Peyer's patch (tissue), 4 donors: ENCODE results near the gene AKIP1. TPM values are rescaled to one million over a fixed set of nuclear protein-coding genes. Genes with fewer than 3 reads are reported as not detected.

Experiments used
- DNase-seq, 3 donors: peaks; one replicate each; pipeline ENCODE4 v3.0.0-alpha.2; 2017 to 2019
- H3K27ac ChIP-seq, 4 donors: fragments of 200-600 bp; sonication (generic); one replicate each; pipeline ENCODE4 v1.5.1; 2016 to 2019
- H3K27me3 ChIP-seq, 2 donors: fragments of 200-600 bp; sonication (generic); one replicate each; pipeline ENCODE4 v1.5.1; 2019
- H3K36me3 ChIP-seq, 3 donors: fragments of 200-600 bp; sonication (generic); one replicate each; pipeline ENCODE4 v1.5.1; 2016 to 2019
- H3K4me1 ChIP-seq, 4 donors: fragments of 200-600 bp; sonication (generic); one replicate each; pipeline ENCODE4 v1.5.1; 2016 to 2019
- H3K4me3 ChIP-seq, 4 donors: fragments of 200-600 bp; sonication (generic); 1 replicate in 3 of 4; 2 replicates in 1 of 4; pipeline ENCODE4 v1.5.1; 2016 to 2019; ENCODE audit warnings: mild to moderate bottlenecking in 1 of 4
- H3K9me3 ChIP-seq, 4 donors: fragments of 200-600 bp; sonication (generic); one replicate each; pipeline ENCODE4 v1.5.1; 2016 to 2019; ENCODE audit warnings: mild to moderate bottlenecking in 1 of 4
- POLR2A ChIP-seq, 2 donors: fragments of 450-650 bp; IDR thresholded peaks; one replicate each; pipeline ENCODE4 v1.5.1; 2017; ENCODE audit warnings: antibody characterized with exemption in 2 of 2, mild to moderate bottlenecking in 2 of 2, moderate library complexity in 2 of 2
- total RNA-seq, 4 donors: library from RNA; depleted of rRNA; stranded (reverse); fragments of >200 nt; gene quantifications; one replicate each; pipeline ENCODE4 v1.1.0, GENCODE V29; 2016
- TF ChIP-seq, protein P1 (sequence below), 6 experiments: fragments of 450-650 bp in 4 of 6; fragments of 200-600 bp in 2 of 6; sonication (generic) in 1 of 6; IDR thresholded peaks; one replicate each; pipeline ENCODE4 v1.5.1; 2017 to 2019; ENCODE audit warnings: antibody characterized with exemption in 6 of 6, mild to moderate bottlenecking in 3 of 6, moderate library complexity in 1 of 6

AKIP1 gene
- total RNA-seq, 4 donors from 2014 or later = 8.6 to 21.7 (median 12.5) TPM

DNA sequence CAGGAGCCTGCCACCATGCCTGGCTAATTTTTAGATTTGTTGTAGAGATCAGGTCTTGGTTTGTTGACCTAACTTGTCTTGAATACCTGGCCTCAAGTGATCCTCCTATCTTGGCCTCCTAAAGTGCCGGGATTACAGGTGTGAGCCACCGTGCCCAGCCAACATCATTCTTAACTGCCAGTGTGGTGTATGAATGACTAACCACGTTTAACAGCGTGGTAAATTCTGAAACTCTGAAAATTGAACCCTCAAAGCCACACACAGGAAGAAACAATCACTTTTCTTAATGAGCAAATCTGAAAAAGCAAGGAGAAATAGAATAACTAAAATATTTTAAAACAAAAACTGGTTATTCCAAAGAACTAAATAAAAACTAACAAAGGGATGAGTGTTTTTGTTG, 45.9 kb downstream of the AKIP1 start:
- no peak for DNase-seq
- H3K27me3 ChIP-seq = no peaks in the 10 kb centered on the region
- H3K4me3 ChIP-seq = no peak overlapping the region
- no peaks in the 10 kb centered on the region for H3K9me3 ChIP-seq
- peaks cover 0 to 19% (median 0%) of the 10 kb centered on the region in 4 donors for H3K4me1 ChIP-seq
- peaks cover 0 to 53% (median 0%) of the 10 kb centered on the region in 3 donors for H3K36me3 ChIP-seq
- H3K27ac ChIP-seq = no peak overlapping the region
- TF ChIP-seq, protein P1, sequence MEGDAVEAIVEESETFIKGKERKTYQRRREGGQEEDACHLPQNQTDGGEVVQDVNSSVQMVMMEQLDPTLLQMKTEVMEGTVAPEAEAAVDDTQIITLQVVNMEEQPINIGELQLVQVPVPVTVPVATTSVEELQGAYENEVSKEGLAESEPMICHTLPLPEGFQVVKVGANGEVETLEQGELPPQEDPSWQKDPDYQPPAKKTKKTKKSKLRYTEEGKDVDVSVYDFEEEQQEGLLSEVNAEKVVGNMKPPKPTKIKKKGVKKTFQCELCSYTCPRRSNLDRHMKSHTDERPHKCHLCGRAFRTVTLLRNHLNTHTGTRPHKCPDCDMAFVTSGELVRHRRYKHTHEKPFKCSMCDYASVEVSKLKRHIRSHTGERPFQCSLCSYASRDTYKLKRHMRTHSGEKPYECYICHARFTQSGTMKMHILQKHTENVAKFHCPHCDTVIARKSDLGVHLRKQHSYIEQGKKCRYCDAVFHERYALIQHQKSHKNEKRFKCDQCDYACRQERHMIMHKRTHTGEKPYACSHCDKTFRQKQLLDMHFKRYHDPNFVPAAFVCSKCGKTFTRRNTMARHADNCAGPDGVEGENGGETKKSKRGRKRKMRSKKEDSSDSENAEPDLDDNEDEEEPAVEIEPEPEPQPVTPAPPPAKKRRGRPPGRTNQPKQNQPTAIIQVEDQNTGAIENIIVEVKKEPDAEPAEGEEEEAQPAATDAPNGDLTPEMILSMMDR (IDR thresholded peaks at IDR 0.05) = no peak
- TF ChIP-seq POLR2A (IDR thresholded peaks at IDR 0.05) = no peak

DNA sequence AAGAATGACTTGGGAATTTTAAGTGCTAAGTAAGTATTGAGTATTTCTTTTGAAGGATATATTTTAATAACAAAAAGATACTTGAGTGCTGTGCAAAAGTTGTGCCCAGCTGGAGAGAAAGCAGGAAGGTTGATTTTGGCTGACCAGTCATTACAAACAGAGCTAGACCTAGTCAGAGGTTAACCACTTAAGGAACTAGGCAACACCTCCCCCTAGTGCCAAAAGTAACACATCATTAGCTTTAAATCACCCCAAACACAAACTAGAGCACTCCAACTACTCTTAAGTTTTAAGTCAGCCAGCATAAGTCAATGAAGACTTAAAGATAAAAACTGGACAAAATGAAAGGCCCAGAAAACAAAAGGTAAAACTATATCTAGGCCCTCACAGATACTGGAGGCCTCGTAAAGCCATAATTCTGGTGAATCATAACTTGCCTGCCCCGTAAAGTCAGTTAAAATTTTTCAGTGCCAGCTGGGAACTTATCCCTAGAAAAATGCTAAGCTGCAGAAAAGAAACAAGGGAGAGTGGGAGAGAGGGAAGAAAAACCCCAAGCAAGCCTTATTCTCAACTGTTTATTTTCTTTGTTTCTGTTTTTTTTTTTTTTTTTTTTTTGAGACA, 48.7 kb downstream of the AKIP1 start:
- H3K4me1 ChIP-seq = peaks cover 0 to 35% (median 9%) of the 10 kb centered on the region in 4 donors
- peak overlapping the region in 1 of 4 donors; percentile 0 for H3K4me3 ChIP-seq
- H3K9me3 ChIP-seq = no peaks in the 10 kb centered on the region
- no peaks in the 10 kb centered on the region for H3K27me3 ChIP-seq
- peaks cover 0 to 25% (median 0%) of the 10 kb centered on the region in 3 donors for H3K36me3 ChIP-seq
- DNase-seq = peak in 1 of 3 donors; percentile 48
- TF ChIP-seq, protein P1 (IDR thresholded peaks at IDR 0.05) = peak in 5 of 6 experiments; percentile 25 to 75 (median 62)
- no peak for TF ChIP-seq POLR2A (IDR thresholded peaks at IDR 0.05)
- H3K27ac ChIP-seq = peak overlapping the region in 2 of 4 donors; percentile 44 to 45

DNA sequence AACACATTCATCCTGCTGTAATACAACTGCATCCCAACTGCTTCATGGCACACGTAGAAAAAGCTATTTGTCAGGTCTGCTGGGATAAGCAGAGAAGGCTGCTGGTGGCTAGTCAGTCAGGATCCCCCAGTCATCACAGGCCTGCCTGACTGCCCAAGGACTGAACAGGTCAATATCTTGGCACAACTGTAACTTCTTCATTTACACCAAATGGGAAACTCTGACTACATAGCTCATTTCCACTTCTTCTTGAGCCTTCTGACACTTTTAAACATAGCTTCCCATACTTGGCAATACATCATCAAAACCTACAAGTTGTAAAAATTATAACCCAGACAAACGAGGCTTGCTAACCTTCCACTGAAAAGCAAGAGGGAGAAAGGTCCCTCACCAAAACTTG, 50.4 kb downstream of the AKIP1 start:
- H3K36me3 ChIP-seq = peaks cover 0 to 8% (median 0%) of the 10 kb centered on the region in 3 donors
- DNase-seq = no peak
- H3K27me3 ChIP-seq = no peaks in the 10 kb centered on the region
- H3K4me3 ChIP-seq = no peak overlapping the region
- H3K27ac ChIP-seq = no peak overlapping the region
- no peaks in the 10 kb centered on the region for H3K9me3 ChIP-seq
- H3K4me1 ChIP-seq = peaks cover 0 to 41% (median 10%) of the 10 kb centered on the region in 4 donors
- TF ChIP-seq POLR2A (IDR thresholded peaks at IDR 0.05) = no peak
- TF ChIP-seq, protein P1 (IDR thresholded peaks at IDR 0.05) = no peak

DNA sequence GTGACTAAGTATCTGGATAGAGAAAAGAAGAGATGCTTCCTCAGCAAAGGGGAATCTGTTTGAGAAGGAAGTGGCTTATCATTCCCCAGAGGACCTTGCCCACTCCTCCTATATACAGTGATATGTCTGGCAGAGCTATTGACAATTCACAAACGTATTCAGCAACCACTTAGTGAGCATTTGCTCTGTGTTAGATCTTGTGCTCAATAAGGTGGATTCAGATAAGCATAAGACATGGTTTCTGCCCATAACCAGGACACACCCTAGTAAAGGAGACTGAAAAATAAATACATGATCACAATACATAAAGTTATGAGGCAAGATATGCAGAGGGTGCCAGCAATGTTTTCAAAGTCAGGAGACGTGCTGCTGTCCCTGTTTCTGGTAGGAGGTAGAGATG, 51.9 kb downstream of the AKIP1 start:
- H3K4me1 ChIP-seq = peaks cover 0 to 41% (median 10%) of the 10 kb centered on the region in 4 donors
- TF ChIP-seq, protein P1 (IDR thresholded peaks at IDR 0.05) = no peak
- TF ChIP-seq POLR2A (IDR thresholded peaks at IDR 0.05) = no peak
- H3K27ac ChIP-seq = peak overlapping the region in 2 of 4 donors; percentile 96
- peak overlapping the region in 2 of 4 donors; percentile 90 to 91 for H3K4me3 ChIP-seq
- no peaks in the 10 kb centered on the region for H3K36me3 ChIP-seq
- H3K27me3 ChIP-seq = no peaks in the 10 kb centered on the region
- H3K9me3 ChIP-seq = no peaks in the 10 kb centered on the region
- no peak for DNase-seq

DNA sequence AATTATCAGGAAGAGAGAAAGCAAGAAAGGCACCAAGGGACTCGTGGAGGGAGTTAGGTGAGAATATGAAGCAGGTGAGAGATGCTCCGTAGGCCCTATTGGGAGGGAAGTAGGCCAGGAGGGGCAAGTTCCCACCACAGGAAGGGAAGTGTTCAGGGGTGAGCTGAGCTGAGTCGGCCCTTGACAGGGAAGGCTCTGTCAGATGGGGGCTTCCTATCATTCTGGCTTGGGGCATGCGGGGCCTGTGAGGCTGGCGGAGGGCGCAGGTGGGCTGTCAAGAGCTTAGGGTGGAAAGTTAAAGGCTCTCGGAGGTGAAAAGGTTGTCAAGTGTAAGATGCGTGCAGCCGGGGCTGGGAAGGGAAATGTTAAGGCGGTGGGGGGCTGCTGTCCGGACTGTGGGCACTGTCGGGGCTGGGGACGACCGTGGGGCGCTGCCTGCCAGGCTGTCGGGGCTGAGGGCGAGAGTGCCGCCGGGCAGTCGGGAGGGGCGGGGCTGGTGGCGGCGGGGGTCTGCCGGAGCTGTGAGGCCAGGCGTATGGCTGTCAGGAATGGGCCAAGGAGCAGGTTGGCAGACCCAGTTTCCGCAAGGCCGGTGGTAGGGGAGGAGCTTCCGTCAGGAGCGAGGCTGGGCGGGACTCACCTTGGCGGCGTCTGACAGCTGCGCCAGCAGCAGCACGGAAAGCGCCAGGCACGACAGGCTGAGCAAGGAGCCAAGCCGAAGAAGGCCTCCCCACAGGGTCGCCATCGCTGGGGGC, 52.8 kb downstream of the AKIP1 start:
- Histone ChIP-seq H3K4me1 (peaks cover 0 to 40% (median 10%) of the 10 kb centered on the region in 4 donors), H3K9me3 (no peaks in the 10 kb centered on the region), H3K4me3 (peak overlapping the region; percentile 89 to 91 (median 90)), H3K27ac (peak overlapping the region; percentile 95 to 96 (median 96)), H3K27me3 (no peaks in the 10 kb centered on the region), H3K36me3 (no peaks in the 10 kb centered on the region)
- TF ChIP-seq, protein P1 (IDR thresholded peaks at IDR 0.05) = no peak
- TF ChIP-seq POLR2A (IDR thresholded peaks at IDR 0.05) = no peak
- DNase-seq = peak in 2 of 3 donors; percentile 82 to 92
